CD4-positive, alpha-beta memory T cell (primary cell): ENCODE results near the gene OBSCN. TPM values are rescaled to one million over a fixed set of nuclear protein-coding genes. Genes with fewer than 3 reads are reported as not detected.

Source experiments
- CTCF ChIA-PET: fragments of 350-600 bp; sonication (Branson Sonifier 250); formaldehyde crosslinking; loops from one replicate; lab custom pipeline; 2021; ENCODE audit warnings: inconsistent platforms; ENCODE audit not compliant: partially characterized antibody; lab: Charles Lee
- POLR2A ChIA-PET: fragments of 350-600 bp; sonication (Branson Sonifier 250); formaldehyde crosslinking; loops from one replicate; lab custom pipeline; 2021; ENCODE audit not compliant: partially characterized antibody; lab: Charles Lee
- DNase-seq, 5 donors: peaks; one replicate each; pipeline versions ENCODE4 v3.0.0 to v3.0.0-alpha.2; 2020 to 2022; ENCODE audit warnings: mixed read lengths in 1 of 5
- H3K27ac ChIP-seq: one replicate; pipeline ENCODE4 v1.7.0; 2013; ENCODE audit warnings: low read depth, low read length
- H3K27me3 ChIP-seq: 2 replicates; pipeline ENCODE4 v1.7.0; 2013; ENCODE audit warnings: mild to moderate bottlenecking, low read length, moderate library complexity; ENCODE audit not compliant: insufficient read depth
- H3K36me3 ChIP-seq: 2 replicates; pipeline ENCODE4 v1.7.0; 2013; ENCODE audit warnings: mild to moderate bottlenecking, low read length, moderate library complexity; ENCODE audit not compliant: insufficient read depth
- H3K4me1 ChIP-seq: 2 replicates; pipeline ENCODE4 v1.7.0; 2013; ENCODE audit warnings: mild to moderate bottlenecking, low read length, moderate library complexity; ENCODE audit not compliant: insufficient read depth
- H3K4me3 ChIP-seq, 2 donors: one replicate each; pipeline ENCODE4 v1.7.0; 2013; ENCODE audit warnings: low read length in 2 of 2, mild to moderate bottlenecking in 1 of 2
- H3K9me3 ChIP-seq, 2 donors: one replicate each; pipeline ENCODE4 v1.7.0; 2013; ENCODE audit warnings: low read length in 2 of 2, control low read depth in 1 of 2; ENCODE audit not compliant: control insufficient read depth in 1 of 2
- H3K27ac Mint-ChIP-seq, 7 donors: one replicate each; pipeline ENCODE4 v1.8.0; 2020 to 2021; ENCODE audit warnings: mixed read lengths in 7 of 7, mild to moderate bottlenecking in 6 of 7, inconsistent platforms in 3 of 7, moderate library complexity in 3 of 7
- H3K27me3 Mint-ChIP-seq, 2 donors: one replicate each; pipeline ENCODE4 v1.8.0; 2020 to 2021; ENCODE audit warnings: mixed read lengths in 2 of 2
- H3K36me3 Mint-ChIP-seq, 2 donors: one replicate each; pipeline ENCODE4 v1.8.0; 2020 to 2021; ENCODE audit warnings: mixed read lengths in 2 of 2, inconsistent platforms in 1 of 2, mild to moderate bottlenecking in 1 of 2
- H3K4me1 Mint-ChIP-seq, 4 donors: one replicate each; pipeline ENCODE4 v1.8.0; 2020 to 2021; ENCODE audit warnings: mixed read lengths in 4 of 4, mild to moderate bottlenecking in 1 of 4
- H3K4me3 Mint-ChIP-seq, 8 donors: one replicate each; pipeline ENCODE4 v1.8.0; 2020 to 2021; ENCODE audit warnings: mixed read lengths in 8 of 8, mild to moderate bottlenecking in 7 of 8, moderate library complexity in 6 of 8, inconsistent platforms in 3 of 8
- H3K9me3 Mint-ChIP-seq, 8 donors: one replicate each; pipeline ENCODE4 v1.8.0; 2020 to 2021; ENCODE audit warnings: mixed read lengths in 8 of 8, mild to moderate bottlenecking in 5 of 8, inconsistent platforms in 3 of 8, moderate library complexity in 1 of 8
- intact Hi-C: fragments of 100-400 bp; cut with micrococcal nuclease; formaldehyde crosslinking; loops from one replicate; pipeline ENCODE4 v1.15.1; 2023
- polyA plus RNA-seq, 2 donors: library from polyadenylated mRNA; unstranded; fragments of 300-500 nt; fragmentation: Illumina TruSeq; gene quantifications; one replicate each; pipeline ENCODE4 v1.2.3, GENCODE V29; 2021
- total RNA-seq, 2 experiments: library from RNA; stranded (reverse); gene quantifications; one replicate each; pipeline ENCODE4 v1.2.3, GENCODE V29; 2021

Gene OBSCN
- total and polyA plus RNA-seq, 4 experiments from 2014 or later = 0.19 to 91.4 (median 39.8) TPM

- peaks cover 11 to 21% of the 10 kb centered on the region in 2 donors for H3K36me3 Mint-ChIP-seq
- ChIA-PET POLR2A (no interaction called here), CTCF (no interaction called here)
- H3K4me3 ChIP-seq = no peak overlapping the region
- H3K4me3 Mint-ChIP-seq = no peak overlapping the region
- no peaks in the 10 kb centered on the region for H3K27me3 ChIP-seq
- no peaks in the 10 kb centered on the region for H3K27me3 Mint-ChIP-seq
- H3K27ac ChIP-seq = no peak overlapping the region
- H3K36me3 ChIP-seq = no peaks in the 10 kb centered on the region
- no peak overlapping the region for H3K27ac Mint-ChIP-seq
- H3K9me3 Mint-ChIP-seq = peaks cover 0 to 11% (median 0%) of the 10 kb centered on the region in 8 donors
- no peaks in the 10 kb centered on the region for H3K4me1 ChIP-seq
- H3K4me1 Mint-ChIP-seq = peaks cover 0 to 1% (median 0%) of the 10 kb centered on the region in 4 donors
- intact Hi-C loops = no loop called here
- H3K9me3 ChIP-seq = no peaks in the 10 kb centered on the region
- DNase-seq = no peak
These were observed 133.6 kb downstream of the OBSCN start for GRCh38 chr1:228341450-228341813.

GRCh38 chr1:228341814-228342626 lies 134.2 kb downstream of the OBSCN start:
- Mint-ChIP-seq H3K4me3 (no peak overlapping the region), H3K4me1 (peaks cover 0 to 1% (median 0%) of the 10 kb centered on the region in 4 donors), H3K36me3 (peaks cover 11 to 21% of the 10 kb centered on the region in 2 donors), H3K27me3 (no peaks in the 10 kb centered on the region), H3K27ac (no peak overlapping the region), H3K9me3 (peaks cover 0 to 11% (median 0%) of the 10 kb centered on the region in 8 donors)
- DNase-seq = no peak
- no peak overlapping the region for H3K4me3 ChIP-seq
- POLR2A ChIA-PET = no interaction called here
- H3K9me3 ChIP-seq = no peaks in the 10 kb centered on the region
- H3K27ac ChIP-seq = no peak overlapping the region
- no peaks in the 10 kb centered on the region for H3K4me1 ChIP-seq
- intact Hi-C loops = no loop called here
- CTCF ChIA-PET = no interaction called here
- no peaks in the 10 kb centered on the region for H3K36me3 ChIP-seq
- no peaks in the 10 kb centered on the region for H3K27me3 ChIP-seq

- CTCF ChIA-PET = no interaction called here
- Histone ChIP-seq H3K27me3 (no peaks in the 10 kb centered on the region), H3K4me1 (no peaks in the 10 kb centered on the region), H3K4me3 (no peak overlapping the region), H3K36me3 (no peaks in the 10 kb centered on the region), H3K27ac (no peak overlapping the region), H3K9me3 (no peaks in the 10 kb centered on the region)
- Mint-ChIP-seq H3K36me3 (peaks cover 11 to 21% of the 10 kb centered on the region in 2 donors), H3K4me3 (no peak overlapping the region), H3K27me3 (no peaks in the 10 kb centered on the region), H3K4me1 (peaks cover 0 to 1% (median 0%) of the 10 kb centered on the region in 4 donors), H3K9me3 (peaks cover 0 to 11% (median 0%) of the 10 kb centered on the region in 8 donors), H3K27ac (peak overlapping the region in 1 of 7 donors; percentile 53)
- intact Hi-C loops = no loop called here
- POLR2A ChIA-PET = no interaction called here
- no peak for DNase-seq
These were observed 134.9 kb downstream of the OBSCN start for GRCh38 chr1:228342627-228343190.

- Mint-ChIP-seq H3K27me3 (no peaks in the 10 kb centered on the region), H3K4me3 (no peak overlapping the region), H3K9me3 (peaks cover 0 to 11% (median 0%) of the 10 kb centered on the region in 8 donors), H3K27ac (peak overlapping the region in 1 of 7 donors; percentile 53), H3K4me1 (peaks cover 0 to 1% (median 0%) of the 10 kb centered on the region in 4 donors), H3K36me3 (peaks cover 11 to 21% of the 10 kb centered on the region in 2 donors)
- no peak overlapping the region for H3K4me3 ChIP-seq
- no peak overlapping the region for H3K27ac ChIP-seq
- no peaks in the 10 kb centered on the region for H3K27me3 ChIP-seq
- intact Hi-C loops = no loop called here
- no peaks in the 10 kb centered on the region for H3K36me3 ChIP-seq
- ChIA-PET CTCF (no interaction called here), POLR2A (no interaction called here)
- H3K4me1 ChIP-seq = no peaks in the 10 kb centered on the region
- H3K9me3 ChIP-seq = no peaks in the 10 kb centered on the region
- DNase-seq = no peak
These were observed 135.4 kb downstream of the OBSCN start for GRCh38 chr1:228343191-228343661.

GRCh38 chr1:228344631-228345072 lies 136.8 kb downstream of the OBSCN start:
- no peaks in the 10 kb centered on the region for H3K36me3 ChIP-seq
- Mint-ChIP-seq H3K4me1 (peaks cover 0 to 1% (median 0%) of the 10 kb centered on the region in 4 donors), H3K4me3 (no peak overlapping the region), H3K9me3 (peaks cover 0 to 15% (median 0%) of the 10 kb centered on the region in 8 donors), H3K27me3 (no peaks in the 10 kb centered on the region), H3K36me3 (peaks cover 7 to 17% of the 10 kb centered on the region in 2 donors), H3K27ac (no peak overlapping the region)
- intact Hi-C loops = no loop called here
- no peak for DNase-seq
- ChIA-PET CTCF (no interaction called here), POLR2A (no interaction called here)
- H3K4me3 ChIP-seq = no peak overlapping the region
- H3K27ac ChIP-seq = no peak overlapping the region
- H3K27me3 ChIP-seq = no peaks in the 10 kb centered on the region
- no peaks in the 10 kb centered on the region for H3K4me1 ChIP-seq
- no peaks in the 10 kb centered on the region for H3K9me3 ChIP-seq

GRCh38 chr1:228345201-228345930 lies 137.5 kb downstream of the OBSCN start:
- Mint-ChIP-seq H3K4me1 (peaks cover 0 to 5% (median 0%) of the 10 kb centered on the region in 4 donors), H3K27me3 (no peaks in the 10 kb centered on the region), H3K27ac (no peak overlapping the region), H3K4me3 (no peak overlapping the region), H3K9me3 (peaks cover 0 to 15% (median 0%) of the 10 kb centered on the region in 8 donors), H3K36me3 (peaks cover 5 to 16% of the 10 kb centered on the region in 2 donors)
- peak in 1 of 5 donors; percentile 5 for DNase-seq
- POLR2A ChIA-PET = no interaction called here
- intact Hi-C loops = no loop called here
- Histone ChIP-seq H3K9me3 (no peaks in the 10 kb centered on the region), H3K36me3 (no peaks in the 10 kb centered on the region), H3K27ac (no peak overlapping the region), H3K27me3 (no peaks in the 10 kb centered on the region), H3K4me1 (no peaks in the 10 kb centered on the region), H3K4me3 (no peak overlapping the region)
- CTCF ChIA-PET = no interaction called here

- peak in 1 of 5 donors; percentile 23 for DNase-seq
- POLR2A ChIA-PET = no interaction called here
- H3K4me3 ChIP-seq = no peak overlapping the region
- no peaks in the 10 kb centered on the region for H3K27me3 ChIP-seq
- intact Hi-C loops = no loop called here
- Mint-ChIP-seq H3K4me3 (no peak overlapping the region), H3K9me3 (peaks cover 0 to 15% (median 0%) of the 10 kb centered on the region in 8 donors), H3K27ac (no peak overlapping the region), H3K4me1 (peaks cover 0 to 5% (median 0%) of the 10 kb centered on the region in 4 donors), H3K27me3 (no peaks in the 10 kb centered on the region), H3K36me3 (peaks cover 5 to 16% of the 10 kb centered on the region in 2 donors)
- H3K27ac ChIP-seq = no peak overlapping the region
- H3K4me1 ChIP-seq = no peaks in the 10 kb centered on the region
- H3K36me3 ChIP-seq = no peaks in the 10 kb centered on the region
- CTCF ChIA-PET = no interaction called here
- no peaks in the 10 kb centered on the region for H3K9me3 ChIP-seq
These were observed 138.9 kb downstream of the OBSCN start for GRCh38 chr1:228346731-228347130.
